H9 (cell line): Measurements from ENCODE around the gene DDRGK1. TPM values are rescaled to one million over a fixed set of nuclear protein-coding genes. Genes with fewer than 3 reads are reported as not detected.

Source experiments
- DNase-seq: peaks from one replicate; pipeline ENCODE4 v3.0.0-alpha.2; 2017
- H2AFZ ChIP-seq: one replicate; pipeline ENCODE4 v1.6.1; 2013; ENCODE audit warnings: mild to moderate bottlenecking, low read length, control low read depth, moderate library complexity
- H2AK5ac ChIP-seq: 2 replicates; pipeline ENCODE4 v1.6.1; 2013; ENCODE audit warnings: low read length, control low read depth, mixed read lengths; ENCODE audit not compliant: insufficient read length
- H2BK120ac ChIP-seq: one replicate; pipeline ENCODE4 v1.6.1; 2013; ENCODE audit warnings: low read depth, mild to moderate bottlenecking, low read length, control low read depth, inconsistent platforms; ENCODE audit not compliant: poor library complexity, severe bottlenecking
- H2BK12ac ChIP-seq: 2 replicates; pipeline ENCODE4 v1.6.1; 2013; ENCODE audit warnings: low read length, control low read depth, mixed read lengths, low read depth; ENCODE audit not compliant: insufficient read length
- H2BK15ac ChIP-seq: 2 replicates; pipeline ENCODE4 v1.6.1; 2013; ENCODE audit warnings: low read depth, low read length, control low read depth
- H2BK20ac ChIP-seq: one replicate; pipeline ENCODE4 v1.6.1; 2013; ENCODE audit warnings: low read depth, mild to moderate bottlenecking, low read length, control low read depth, inconsistent platforms; ENCODE audit not compliant: poor library complexity, severe bottlenecking
- H2BK5ac ChIP-seq: 2 replicates; pipeline ENCODE4 v1.6.1; 2013; ENCODE audit warnings: low read length, control low read depth, mixed read lengths; ENCODE audit not compliant: insufficient read length
- H3K14ac ChIP-seq: 2 replicates; pipeline ENCODE4 v1.6.1; 2013; ENCODE audit warnings: low read length, control low read depth; ENCODE audit not compliant: insufficient read depth
- H3K18ac ChIP-seq: 2 replicates; pipeline ENCODE4 v1.6.1; 2013; ENCODE audit warnings: low read depth, mild to moderate bottlenecking, mixed read lengths, low read length, control low read depth; ENCODE audit not compliant: insufficient read length
- H3K23ac ChIP-seq: 2 replicates; pipeline ENCODE4 v1.6.1; 2013; ENCODE audit warnings: low read length, control low read depth, mixed read lengths, low read depth; ENCODE audit not compliant: insufficient read length
- H3K23me2 ChIP-seq: 2 replicates; pipeline ENCODE4 v1.6.1; 2013; ENCODE audit warnings: low read depth, mild to moderate bottlenecking, mixed read lengths, low read length, control low read depth; ENCODE audit not compliant: insufficient read length, poor library complexity, severe bottlenecking
- H3K27ac ChIP-seq: 2 replicates; pipeline ENCODE4 v1.5.1; 2013; ENCODE audit warnings: low read length, control low read depth, mixed read lengths, low read depth; ENCODE audit not compliant: insufficient read length
- H3K27me3 ChIP-seq: 2 replicates; pipeline ENCODE4 v1.6.1; 2013; ENCODE audit warnings: low read length, control low read depth, inconsistent platforms; ENCODE audit not compliant: insufficient read depth
- H3K4ac ChIP-seq: 2 replicates; pipeline ENCODE4 v1.6.1; 2013; ENCODE audit warnings: low read depth, mild to moderate bottlenecking, control low read depth, inconsistent platforms, low read length, moderate library complexity
- H3K4me1 ChIP-seq: 2 replicates; pipeline ENCODE4 v1.6.1; 2013; ENCODE audit warnings: low read length, control low read depth, inconsistent platforms; ENCODE audit not compliant: insufficient read depth
- H3K4me2 ChIP-seq: 2 replicates; pipeline ENCODE4 v1.6.1; 2013; ENCODE audit warnings: low read length, control low read depth, mixed read lengths; ENCODE audit not compliant: insufficient read length, insufficient read depth
- H3K56ac ChIP-seq: 2 replicates; pipeline ENCODE4 v1.6.1; 2013; ENCODE audit warnings: low read depth, mild to moderate bottlenecking, mixed read lengths, low read length, control low read depth; ENCODE audit not compliant: insufficient read length
- H3K79me1 ChIP-seq: 2 replicates; pipeline ENCODE4 v1.6.1; 2013; ENCODE audit warnings: low read depth, mild to moderate bottlenecking, moderate library complexity, low read length, control low read depth, inconsistent platforms; ENCODE audit not compliant: insufficient read depth, poor library complexity, severe bottlenecking
- H3K79me2 ChIP-seq: 2 replicates; pipeline ENCODE4 v1.6.1; 2013; ENCODE audit warnings: low read length, control low read depth, inconsistent platforms; ENCODE audit not compliant: insufficient read depth
- H3K9ac ChIP-seq: 2 replicates; pipeline ENCODE4 v1.6.1; 2013; ENCODE audit warnings: low read length, control low read depth, mixed read lengths; ENCODE audit not compliant: insufficient read length; ENCODE audit errors: extremely low read depth
- H3K9me3 ChIP-seq: one replicate; pipeline ENCODE4 v1.6.1; 2013; ENCODE audit warnings: low read depth, low read length, inconsistent platforms; ENCODE audit not compliant: control insufficient read depth
- H3T11ph ChIP-seq: one replicate; pipeline ENCODE4 v1.6.1; 2013; ENCODE audit warnings: mild to moderate bottlenecking, low read length, control low read depth, inconsistent platforms
- H4K20me1 ChIP-seq: one replicate; pipeline ENCODE4 v1.6.1; 2013; ENCODE audit not compliant: control insufficient read depth, insufficient read length, insufficient read depth
- H4K5ac ChIP-seq: 2 replicates; pipeline ENCODE4 v1.6.1; 2013; ENCODE audit warnings: low read depth, mild to moderate bottlenecking, mixed read lengths, low read length, control low read depth; ENCODE audit not compliant: insufficient read length
- H4K8ac ChIP-seq: replicated peaks from 2 replicates; pipeline ENCODE4 v1.6.1; 2013; ENCODE audit warnings: low read length, control low read depth, mixed read lengths, low read depth; ENCODE audit not compliant: insufficient read length
- H4K91ac ChIP-seq: 2 replicates; pipeline ENCODE4 v1.6.1; 2013; ENCODE audit warnings: low read depth, mild to moderate bottlenecking, moderate library complexity, mixed read lengths, low read length, control low read depth; ENCODE audit not compliant: insufficient read length
- H3K27ac Mint-ChIP-seq, 3 experiments: 2 replicates in 2 of 3; 3 replicates in 1 of 3; pipeline ENCODE4 v1.8.0; 2020 to 2021; ENCODE audit warnings: mixed read lengths in 3 of 3, mild to moderate bottlenecking in 1 of 3, moderate library complexity in 1 of 3
- H3K27me3 Mint-ChIP-seq: 2 replicates; pipeline ENCODE4 v1.8.0; 2021; ENCODE audit warnings: low read depth, mild to moderate bottlenecking, moderate library complexity, mixed read lengths
- H3K36me3 Mint-ChIP-seq, 3 experiments: 2 replicates in 2 of 3; 3 replicates in 1 of 3; pipeline ENCODE4 v1.8.0; 2020 to 2021; ENCODE audit warnings: low read depth in 3 of 3, mixed read lengths in 3 of 3; ENCODE audit not compliant: insufficient read depth in 1 of 3
- H3K4me1 Mint-ChIP-seq, 2 experiments: 2 replicates each; pipeline ENCODE4 v1.8.0; 2020; ENCODE audit warnings: mixed read lengths in 2 of 2
- H3K4me3 Mint-ChIP-seq, 2 experiments: 2 replicates in 1 of 2; 3 replicates in 1 of 2; pipeline ENCODE4 v1.8.0; 2020 to 2021; ENCODE audit warnings: mild to moderate bottlenecking in 2 of 2, mixed read lengths in 2 of 2, moderate library complexity in 1 of 2
- H3K9me3 Mint-ChIP-seq, 2 experiments: 2 replicates in 1 of 2; 3 replicates in 1 of 2; pipeline ENCODE4 v1.8.0; 2020; ENCODE audit warnings: mild to moderate bottlenecking in 2 of 2, mixed read lengths in 2 of 2, moderate library complexity in 1 of 2
- WGBS: extraction: QIAGEN DNeasy Blood & Tissue Kit; methylation state at CpG from one replicate; pipeline ENCODE4 v1.1.7; 2013; ENCODE audit warnings: missing lambda C conversion rate, low lambda C conversion rate, mixed read lengths; ENCODE audit not compliant: insufficient read length; ENCODE audit errors: extremely low coverage; 5-methylcytosine and 5-hydroxymethylcytosine counted together
- total RNA-seq: library from RNA; stranded (reverse); gene quantifications from 2 replicates; pipeline ENCODE4 v1.2.1, GENCODE V29; 2021
- TF ChIP-seq, protein P1 (sequence below): fragments of 200-600 bp; sonication (generic); conservative IDR thresholded peaks from 3 replicates; pipeline ENCODE4 v1.8.0; 2021; ENCODE audit warnings: antibody characterized with exemption, mild to moderate bottlenecking

Gene DDRGK1
- total RNA-seq, 1 experiment from 2014 or later = 58.1 TPM

DNA sequence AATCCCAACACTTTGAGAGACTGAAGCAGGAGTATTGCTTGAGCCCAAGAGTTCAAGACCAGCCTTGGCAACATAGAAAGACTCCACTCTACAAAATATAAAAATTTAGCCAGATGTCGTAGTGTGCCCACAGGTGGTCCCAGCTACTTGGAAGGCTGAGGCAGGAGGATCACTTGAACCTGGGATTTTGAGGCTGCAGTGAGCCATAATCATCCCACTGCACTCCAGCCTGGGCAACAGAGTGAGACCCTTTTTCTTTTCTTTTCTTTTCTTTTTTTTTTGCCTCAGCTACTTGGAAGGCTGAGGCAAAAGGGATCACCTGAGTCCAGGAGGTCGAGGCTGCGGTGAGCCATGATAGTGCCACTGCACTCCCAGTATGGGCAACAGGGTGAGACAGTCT, 62.7 kb downstream of the DDRGK1 start:
- H3K4me2 ChIP-seq = no peak overlapping the region
- H2AFZ ChIP-seq = no peak overlapping the region
- H3K79me2 ChIP-seq = peaks cover 3% of the 10 kb centered on the region; the same call in 1 of the 2 replicates
- H3K14ac ChIP-seq = no peak overlapping the region
- no peak overlapping the region for H2BK15ac ChIP-seq
- H2BK120ac ChIP-seq = no peak overlapping the region
- H3K27ac ChIP-seq = no peak overlapping the region
- no peak overlapping the region for H4K91ac ChIP-seq
- WGBS = no CpG with 5 or more reads among the region's 3 CpGs
- no peak overlapping the region for H3K4ac ChIP-seq
- H3K27me3 ChIP-seq = no peaks in the 10 kb centered on the region
- H3K79me1 ChIP-seq = peaks cover 3% of the 10 kb centered on the region
- H4K8ac ChIP-seq = no peak overlapping the region
- no peak overlapping the region for H2AK5ac ChIP-seq
- no peak overlapping the region for H3K56ac ChIP-seq
- no peak overlapping the region for H2BK5ac ChIP-seq
- H2BK12ac ChIP-seq = no peak overlapping the region
- no peak overlapping the region for H3K23ac ChIP-seq
- no peak overlapping the region for H3T11ph ChIP-seq
- DNase-seq = no peak
- Mint-ChIP-seq H3K27ac (no peak overlapping the region), H3K36me3 (peaks cover 5 to 13% (median 11%) of the 10 kb centered on the region in 3 experiments; a peak in 6 of 7 replicates), H3K9me3 (peaks cover 3 to 5% of the 10 kb centered on the region in 2 experiments; a peak in 3 of 5 replicates), H3K27me3 (no peaks in the 10 kb centered on the region), H3K4me1 (no peaks in the 10 kb centered on the region), H3K4me3 (no peak overlapping the region)
- no peak overlapping the region for H3K18ac ChIP-seq
- no peak overlapping the region for H4K5ac ChIP-seq
- no peaks in the 10 kb centered on the region for H4K20me1 ChIP-seq
- no peak overlapping the region for H3K9ac ChIP-seq
- no peaks in the 10 kb centered on the region for H3K9me3 ChIP-seq
- H3K23me2 ChIP-seq = no peaks in the 10 kb centered on the region
- TF ChIP-seq, protein P1, sequence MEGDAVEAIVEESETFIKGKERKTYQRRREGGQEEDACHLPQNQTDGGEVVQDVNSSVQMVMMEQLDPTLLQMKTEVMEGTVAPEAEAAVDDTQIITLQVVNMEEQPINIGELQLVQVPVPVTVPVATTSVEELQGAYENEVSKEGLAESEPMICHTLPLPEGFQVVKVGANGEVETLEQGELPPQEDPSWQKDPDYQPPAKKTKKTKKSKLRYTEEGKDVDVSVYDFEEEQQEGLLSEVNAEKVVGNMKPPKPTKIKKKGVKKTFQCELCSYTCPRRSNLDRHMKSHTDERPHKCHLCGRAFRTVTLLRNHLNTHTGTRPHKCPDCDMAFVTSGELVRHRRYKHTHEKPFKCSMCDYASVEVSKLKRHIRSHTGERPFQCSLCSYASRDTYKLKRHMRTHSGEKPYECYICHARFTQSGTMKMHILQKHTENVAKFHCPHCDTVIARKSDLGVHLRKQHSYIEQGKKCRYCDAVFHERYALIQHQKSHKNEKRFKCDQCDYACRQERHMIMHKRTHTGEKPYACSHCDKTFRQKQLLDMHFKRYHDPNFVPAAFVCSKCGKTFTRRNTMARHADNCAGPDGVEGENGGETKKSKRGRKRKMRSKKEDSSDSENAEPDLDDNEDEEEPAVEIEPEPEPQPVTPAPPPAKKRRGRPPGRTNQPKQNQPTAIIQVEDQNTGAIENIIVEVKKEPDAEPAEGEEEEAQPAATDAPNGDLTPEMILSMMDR = no peak
- H3K4me1 ChIP-seq = no peaks in the 10 kb centered on the region
- H2BK20ac ChIP-seq = no peak overlapping the region

Other genes with a start within 250 kb of the DDRGK1 start
- gene GNRH2, start 161.1 kb downstream of the DDRGK1 start, total RNA-seq = 0.50 and 1.1 TPM in 2 replicates
- gene MRPS26, start 158.6 kb downstream of the DDRGK1 start, total RNA-seq = 97.6 and 102 TPM in 2 replicates
- gene OXT, start 133.1 kb downstream of the DDRGK1 start, total RNA-seq = 0.64 TPM in 1 of 2 replicates, not detected in the other
- not detected in 2 replicates for gene AVP, start 120.0 kb downstream of the DDRGK1 start, total RNA-seq
- gene FASTKD5, start 44.8 kb downstream of the DDRGK1 start, total RNA-seq = 25.0 and 27.1 TPM in 2 replicates
- gene UBOX5, start 44.8 kb downstream of the DDRGK1 start, total RNA-seq = 4.5 and 4.6 TPM in 2 replicates
- gene LZTS3, start 31.1 kb downstream of the DDRGK1 start, total RNA-seq = 19.2 and 20.8 TPM in 2 replicates
- gene ITPA, start 4.8 kb upstream of the DDRGK1 start, total RNA-seq = 70.2 and 74.5 TPM in 2 replicates
- 25.5 and 29.4 TPM in 2 replicates for gene SLC4A11, start 34.5 kb upstream of the DDRGK1 start, total RNA-seq
- gene DNAAF9, start 203.0 kb upstream of the DDRGK1 start, total RNA-seq = 5.3 and 5.5 TPM in 2 replicates